Loucy (cell line): ENCODE data around the gene TPM1.

Experiments used
- H2AFZ ChIP-seq: fragments of 200-600 bp; sonication (generic); 2 replicates; pipeline ENCODE4 v1.6.0; 2016; ENCODE audit warnings: antibody characterized with exemption, mild to moderate bottlenecking, low read length, moderate library complexity
- H3F3A ChIP-seq: fragments of 200-600 bp; 2 replicates; pipeline ENCODE4 v1.6.0; 2016; ENCODE audit warnings: antibody characterized with exemption, low read depth, mild to moderate bottlenecking
- H3K27me3 ChIP-seq: fragments of 200-600 bp; sonication (generic); 2 replicates; pipeline ENCODE4 v1.6.1; 2014; ENCODE audit warnings: low read length, mild to moderate bottlenecking; ENCODE audit not compliant: insufficient read depth, poor library complexity, severe bottlenecking
- H3K36me3 ChIP-seq: fragments of 200-600 bp; sonication (generic); 2 replicates; pipeline ENCODE4 v1.6.1; 2016; ENCODE audit warnings: low read length; ENCODE audit not compliant: insufficient read depth
- H3K4me1 ChIP-seq: fragments of 200-600 bp; sonication (generic); 2 replicates; pipeline ENCODE4 v1.5.1; 2014; ENCODE audit warnings: low read length, mild to moderate bottlenecking; ENCODE audit not compliant: insufficient read depth, poor library complexity, severe bottlenecking
- H3K4me2 ChIP-seq: fragments of 200-600 bp; sonication (generic); 2 replicates; pipeline ENCODE4 v1.6.0; 2014; ENCODE audit warnings: antibody characterized with exemption, low read length, low read depth, mild to moderate bottlenecking; ENCODE audit not compliant: poor library complexity, severe bottlenecking
- H3K4me3 ChIP-seq: fragments of 200-600 bp; sonication (generic); 2 replicates; pipeline ENCODE4 v1.5.1; 2014; ENCODE audit warnings: low read length, mild to moderate bottlenecking, mixed read lengths; ENCODE audit not compliant: poor library complexity, severe bottlenecking
- H3K79me2 ChIP-seq: fragments of 200-600 bp; sonication (generic); 2 replicates; pipeline ENCODE4 v1.6.1; 2014; ENCODE audit warnings: low read length; ENCODE audit not compliant: insufficient read depth
- H3K9ac ChIP-seq: fragments of 200-600 bp; sonication (generic); 2 replicates; pipeline ENCODE4 v1.6.0; 2014; ENCODE audit warnings: mild to moderate bottlenecking, low read depth, low read length, moderate library complexity; ENCODE audit not compliant: poor library complexity, severe bottlenecking
- H3K9me2 ChIP-seq: fragments of 200-600 bp; sonication (generic); replicated peaks from 2 replicates; pipeline ENCODE4 v1.6.1; 2016; ENCODE audit warnings: low read depth, low read length, mixed read lengths
- H3K9me3 ChIP-seq: fragments of 200-600 bp; sonication (generic); 2 replicates; pipeline ENCODE4 v1.6.1; 2014; ENCODE audit warnings: mild to moderate bottlenecking, antibody characterized with exemption, low read length, low read depth; ENCODE audit not compliant: insufficient read depth
- H4K20me1 ChIP-seq: fragments of 200-600 bp; sonication (generic); 2 replicates; pipeline ENCODE4 v1.6.0; 2014; ENCODE audit warnings: antibody characterized with exemption, low read length, mild to moderate bottlenecking; ENCODE audit not compliant: insufficient read depth, poor library complexity, severe bottlenecking
- CTCF ChIP-seq: fragments of 200-600 bp; sonication (generic); conservative IDR thresholded peaks from 2 replicates; pipeline ENCODE4 v1.5.1; 2014; ENCODE audit warnings: mild to moderate bottlenecking, antibody characterized with exemption, low read length
- EZH2phosphoT487 ChIP-seq: fragments of 200-600 bp; IDR thresholded peaks from 2 replicates; pipeline ENCODE4 v1.6.1; 2018; ENCODE audit warnings: antibody characterized with exemption, mild to moderate bottlenecking, moderate library complexity, borderline replicate concordance

TPM1 gene

GRCh38 chr15:63010386-63010785 is 32.2 kb upstream of the TPM1 start:
- peaks cover 4% of the 10 kb centered on the region for H3K4me1 ChIP-seq

GRCh38 chr15:63010920-63011693 is 31.4 kb upstream of the TPM1 start:
- no peak overlapping the region for H3K4me3 ChIP-seq
- H3F3A ChIP-seq: no peaks in the 10 kb centered on the region

More at GRCh38 chr15:63010386-63010785, 32.2 kb upstream of the TPM1 start:
- Histone ChIP-seq H3K4me3 (no peak overlapping the region), H3K4me2 (no peak overlapping the region), H3K9ac (no peak overlapping the region), H3K9me2 (no peaks in the 10 kb centered on the region), H4K20me1 (no peaks in the 10 kb centered on the region), H3K79me2 (no peaks in the 10 kb centered on the region), H3F3A (no peaks in the 10 kb centered on the region), H3K36me3 (no peaks in the 10 kb centered on the region), H3K9me3 (no peaks in the 10 kb centered on the region), H2AFZ (no peak overlapping the region), H3K27me3 (no peaks in the 10 kb centered on the region)
- TF ChIP-seq EZH2phosphoT487 (no peak), CTCF (no peak)

DNA sequence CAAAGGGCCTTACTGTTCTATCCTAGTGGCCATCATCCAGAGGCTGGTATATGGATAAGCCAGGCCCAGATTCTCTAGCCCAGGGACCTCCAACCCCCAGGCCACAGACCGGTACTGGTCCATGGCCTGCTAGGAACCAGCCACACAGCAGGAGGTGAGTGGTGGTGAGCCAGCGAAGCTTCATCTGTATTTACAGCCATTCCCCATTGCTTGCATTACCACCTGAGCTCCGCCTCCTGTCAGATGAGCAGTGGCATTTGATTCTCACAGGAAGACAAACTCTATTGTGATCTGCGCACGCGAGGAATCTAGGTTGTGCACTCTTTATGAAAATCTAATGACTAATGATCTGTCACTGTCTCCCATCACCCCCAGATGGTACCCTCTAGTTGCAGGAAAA is 30.1 kb upstream of the TPM1 start:
- Histone ChIP-seq H3K9me3 (no peaks in the 10 kb centered on the region), H3K79me2 (no peaks in the 10 kb centered on the region), H4K20me1 (no peaks in the 10 kb centered on the region), H3K27me3 (no peaks in the 10 kb centered on the region), H3F3A (no peaks in the 10 kb centered on the region), H3K9ac (no peak overlapping the region), H3K4me1 (peaks cover 13% of the 10 kb centered on the region), H3K4me2 (no peak overlapping the region), H3K9me2 (no peaks in the 10 kb centered on the region), H3K36me3 (no peaks in the 10 kb centered on the region), H3K4me3 (no peak overlapping the region), H2AFZ (no peak overlapping the region)
- TF ChIP-seq CTCF (no peak), EZH2phosphoT487 (no peak)

More at GRCh38 chr15:63010920-63011693, 31.4 kb upstream of the TPM1 start:
- no peaks in the 10 kb centered on the region for H3K79me2 ChIP-seq
- no peaks in the 10 kb centered on the region for H3K27me3 ChIP-seq
- no peak overlapping the region for H3K4me2 ChIP-seq
- H4K20me1 ChIP-seq: no peaks in the 10 kb centered on the region
- TF ChIP-seq EZH2phosphoT487 (no peak), CTCF (no peak)
- no peaks in the 10 kb centered on the region for H3K9me2 ChIP-seq
- H3K9me3 ChIP-seq: no peaks in the 10 kb centered on the region
- no peak overlapping the region for H3K9ac ChIP-seq
- H3K36me3 ChIP-seq: no peaks in the 10 kb centered on the region
- H2AFZ ChIP-seq: no peak overlapping the region
- H3K4me1 ChIP-seq: peaks cover 11% of the 10 kb centered on the region
